ENCODE results near the gene SLC25A21. TPM values are rescaled to one million over a fixed set of nuclear protein-coding genes. Genes with fewer than 3 reads are reported as not detected.
"Not testable (repeated sequence)": the region's sequence is repeated elsewhere in the genome, so short reads cannot be mapped to it uniquely, and the experiment has no call there.

The SLC25A21 gene
- total RNA-seq, 4 donors from 2014 or later: 2.0 TPM; not detected in 3

- Histone ChIP-seq H3K27me3 (peaks cover 9% of the 10 kb centered on the region), H3K4me3 (no peak overlapping the region), H3K27ac (no peak overlapping the region), H3K9me3 (no peaks in the 10 kb centered on the region), H3K4me1 (no peaks in the 10 kb centered on the region), H3K36me3 (no peaks in the 10 kb centered on the region)
- TF ChIP-seq POLR2AphosphoS5 (IDR thresholded peaks at IDR 0.05) (no peak), EP300 (IDR thresholded peaks at IDR 0.05) (no peak), POLR2A (IDR thresholded peaks at IDR 0.05) (no peak)
- TF ChIP-seq, protein P1, sequence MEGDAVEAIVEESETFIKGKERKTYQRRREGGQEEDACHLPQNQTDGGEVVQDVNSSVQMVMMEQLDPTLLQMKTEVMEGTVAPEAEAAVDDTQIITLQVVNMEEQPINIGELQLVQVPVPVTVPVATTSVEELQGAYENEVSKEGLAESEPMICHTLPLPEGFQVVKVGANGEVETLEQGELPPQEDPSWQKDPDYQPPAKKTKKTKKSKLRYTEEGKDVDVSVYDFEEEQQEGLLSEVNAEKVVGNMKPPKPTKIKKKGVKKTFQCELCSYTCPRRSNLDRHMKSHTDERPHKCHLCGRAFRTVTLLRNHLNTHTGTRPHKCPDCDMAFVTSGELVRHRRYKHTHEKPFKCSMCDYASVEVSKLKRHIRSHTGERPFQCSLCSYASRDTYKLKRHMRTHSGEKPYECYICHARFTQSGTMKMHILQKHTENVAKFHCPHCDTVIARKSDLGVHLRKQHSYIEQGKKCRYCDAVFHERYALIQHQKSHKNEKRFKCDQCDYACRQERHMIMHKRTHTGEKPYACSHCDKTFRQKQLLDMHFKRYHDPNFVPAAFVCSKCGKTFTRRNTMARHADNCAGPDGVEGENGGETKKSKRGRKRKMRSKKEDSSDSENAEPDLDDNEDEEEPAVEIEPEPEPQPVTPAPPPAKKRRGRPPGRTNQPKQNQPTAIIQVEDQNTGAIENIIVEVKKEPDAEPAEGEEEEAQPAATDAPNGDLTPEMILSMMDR (IDR thresholded peaks at IDR 0.05): no peak
- 51% methylated on average over 2 of the region's 2 CpGs for WGBS
- DNase-seq (ENCODE audit: low spot score in 2 of 2): no peak
These were observed 353.5 kb downstream of the SLC25A21 start for GRCh38 chr14:36818794-36819384.

DNA sequence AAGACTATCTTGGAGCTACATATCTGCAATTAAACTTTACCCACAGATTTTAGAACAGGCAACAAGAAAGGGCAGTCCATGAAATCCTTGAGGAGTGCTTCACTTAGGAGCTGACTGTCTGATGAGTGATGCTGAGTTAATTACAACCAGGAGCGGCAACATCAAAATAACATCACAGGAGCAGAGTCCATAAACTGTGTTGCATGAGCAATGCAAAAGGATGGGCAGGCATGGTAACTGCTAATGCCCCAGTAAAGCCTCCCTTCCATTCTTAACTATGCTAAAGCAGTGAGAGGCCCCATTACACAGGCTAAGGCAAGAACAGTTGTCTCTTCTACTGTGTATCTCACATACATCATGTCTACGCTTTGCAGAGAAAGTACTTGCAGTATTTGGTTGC is 354.2 kb downstream of the SLC25A21 start:
- Histone ChIP-seq H3K36me3 (no peaks in the 10 kb centered on the region), H3K27me3 (peaks cover 4% of the 10 kb centered on the region), H3K4me1 (no peaks in the 10 kb centered on the region), H3K27ac (no peak overlapping the region), H3K9me3 (no peaks in the 10 kb centered on the region), H3K4me3 (no peak overlapping the region)
- no peak for DNase-seq (ENCODE audit: low spot score in 2 of 2)
- TF ChIP-seq, protein P1 (IDR thresholded peaks at IDR 0.05): no peak
- TF ChIP-seq POLR2A (IDR thresholded peaks at IDR 0.05) (no peak), EP300 (IDR thresholded peaks at IDR 0.05) (no peak), POLR2AphosphoS5 (IDR thresholded peaks at IDR 0.05) (no peak)
- WGBS: 50% methylated on average over 2 of the region's 2 CpGs

- H3K27ac ChIP-seq: no peak overlapping the region
- H3K9me3 ChIP-seq: no peaks in the 10 kb centered on the region
- no peak for DNase-seq (ENCODE audit: low spot score in 2 of 2)
- TF ChIP-seq EP300 (IDR thresholded peaks at IDR 0.05) (no peak), POLR2A (IDR thresholded peaks at IDR 0.05) (no peak), POLR2AphosphoS5 (IDR thresholded peaks at IDR 0.05) (no peak)
- TF ChIP-seq, protein P1 (IDR thresholded peaks at IDR 0.05): no peak
- H3K36me3 ChIP-seq: no peaks in the 10 kb centered on the region
- no peaks in the 10 kb centered on the region for H3K4me1 ChIP-seq
- WGBS: 88% methylated on average over 9 of the region's 9 CpGs
- peaks cover 4% of the 10 kb centered on the region for H3K27me3 ChIP-seq
- no peak overlapping the region for H3K4me3 ChIP-seq
These were observed 355.1 kb downstream of the SLC25A21 start for GRCh38 chr14:36817071-36817930.

DNA sequence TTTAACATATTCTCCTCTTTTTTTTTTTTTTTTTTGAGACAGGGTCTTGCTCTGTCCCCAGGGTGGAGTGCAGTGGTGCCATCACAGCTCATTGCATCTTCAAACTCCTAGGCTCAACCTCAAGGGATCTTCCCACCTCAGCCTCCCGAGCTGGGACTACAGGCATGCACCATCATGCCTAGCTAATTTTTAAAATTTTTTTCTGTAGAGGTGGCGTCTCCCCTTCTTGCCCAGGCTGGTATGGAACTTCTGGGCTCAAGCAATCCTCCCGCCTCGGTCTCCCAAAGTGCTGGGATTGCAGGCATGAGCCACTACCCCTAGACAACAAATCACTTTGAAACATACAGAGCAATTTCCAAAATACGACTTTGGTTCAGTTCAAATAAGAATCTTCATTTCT is 355.9 kb downstream of the SLC25A21 start:
- DNase-seq (ENCODE audit: low spot score in 2 of 2): no peak
- H3K4me1 ChIP-seq: no peaks in the 10 kb centered on the region
- H3K36me3 ChIP-seq: no peaks in the 10 kb centered on the region
- H3K27ac ChIP-seq: no peak overlapping the region
- peaks cover 4% of the 10 kb centered on the region for H3K27me3 ChIP-seq
- TF ChIP-seq POLR2AphosphoS5 (IDR thresholded peaks at IDR 0.05) (no peak), EP300 (IDR thresholded peaks at IDR 0.05) (no peak), POLR2A (IDR thresholded peaks at IDR 0.05) (no peak)
- TF ChIP-seq, protein P1 (IDR thresholded peaks at IDR 0.05): no peak
- no peaks in the 10 kb centered on the region for H3K9me3 ChIP-seq
- no peak overlapping the region for H3K4me3 ChIP-seq
- WGBS: 57% methylated on average over 5 of the region's 5 CpGs

- not testable (repeated sequence) for H3K27me3 ChIP-seq; H3K27ac ChIP-seq; H3K4me1 ChIP-seq; H3K36me3 ChIP-seq; DNase-seq (ENCODE audit: low spot score in 2 of 2); H3K9me3 ChIP-seq; H3K4me3 ChIP-seq
- 87% methylated on average over 5 of the region's 5 CpGs for WGBS
These were observed 357.6 kb downstream of the SLC25A21 start for GRCh38 chr14:36814783-36815182.

All from suprapubic skin (tissue), 4 donors.